Activated CD8-positive, alpha-beta memory T cell treated with anti-CD3 and anti-CD28 coated beads for 48 hours (primary cell): ENCODE results near the gene IGFBP6.
A peak's percentile ranks its signal among the peaks of the same experiment; 100 is the strongest.
"Not testable (repeated sequence)": the region's sequence is repeated elsewhere in the genome, so short reads cannot be mapped to it uniquely, and the experiment has no call there.

Source experiments
- DNase-seq, 3 experiments: peaks; one replicate each; pipeline ENCODE4 v3.0.0-alpha.2; 2020; ENCODE audit warnings: low read depth in 2 of 3, low spot score in 2 of 3

IGFBP6 gene

DNA sequence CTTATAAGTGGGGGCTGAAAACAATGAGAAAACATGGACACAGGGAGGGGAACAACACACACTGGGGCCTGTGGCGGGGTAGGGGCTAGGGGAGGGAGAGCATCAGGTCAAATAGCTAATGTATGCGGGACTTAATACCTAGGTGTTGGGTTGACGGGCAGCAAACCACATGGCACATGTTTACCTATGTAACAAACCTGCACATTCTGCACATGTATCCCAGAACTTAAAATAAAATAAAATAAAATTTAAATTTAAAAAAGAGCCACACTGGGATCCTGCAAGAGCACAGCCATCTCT, 1.9 kb upstream of the IGFBP6 start:
- DNase-seq: not testable (repeated sequence)

GRCh38 chr12:53096089-53096741, 1.3 kb upstream of the IGFBP6 start:
- no peak for DNase-seq

DNA sequence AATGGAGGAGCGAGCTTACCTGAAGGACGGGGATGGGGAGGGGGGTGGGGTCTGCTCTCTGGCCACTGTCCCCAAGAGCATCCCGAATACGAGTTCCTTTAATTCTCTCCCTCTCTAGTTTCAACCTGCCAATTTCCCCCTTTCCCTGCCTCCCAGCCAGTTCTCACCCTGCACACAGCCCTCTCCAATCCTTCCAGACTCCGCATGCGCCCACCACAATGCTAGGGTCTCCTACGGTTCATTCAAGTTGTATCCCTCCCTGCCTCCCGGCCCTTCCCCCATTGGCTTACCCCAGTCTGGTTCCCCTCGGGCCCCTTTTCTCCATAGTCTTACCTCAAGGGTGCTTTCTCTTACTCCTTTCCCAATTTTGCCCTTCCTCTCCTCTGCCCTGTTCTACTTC, 708 bp upstream of the IGFBP6 start:
- DNase-seq: no peak

- DNase-seq: no peak
Observed at GRCh38 chr12:53097207-53097563, 282 bp upstream of the IGFBP6 start.

GRCh38 chr12:53098354-53098981, 1.0 kb downstream of the IGFBP6 start:
- peak in 1 of 3 experiments; percentile 21 for DNase-seq

- DNase-seq: peak; percentile 74 to 97 (median 93)
Observed at GRCh38 chr12:53099071-53099882, 1.8 kb downstream of the IGFBP6 start.

DNA sequence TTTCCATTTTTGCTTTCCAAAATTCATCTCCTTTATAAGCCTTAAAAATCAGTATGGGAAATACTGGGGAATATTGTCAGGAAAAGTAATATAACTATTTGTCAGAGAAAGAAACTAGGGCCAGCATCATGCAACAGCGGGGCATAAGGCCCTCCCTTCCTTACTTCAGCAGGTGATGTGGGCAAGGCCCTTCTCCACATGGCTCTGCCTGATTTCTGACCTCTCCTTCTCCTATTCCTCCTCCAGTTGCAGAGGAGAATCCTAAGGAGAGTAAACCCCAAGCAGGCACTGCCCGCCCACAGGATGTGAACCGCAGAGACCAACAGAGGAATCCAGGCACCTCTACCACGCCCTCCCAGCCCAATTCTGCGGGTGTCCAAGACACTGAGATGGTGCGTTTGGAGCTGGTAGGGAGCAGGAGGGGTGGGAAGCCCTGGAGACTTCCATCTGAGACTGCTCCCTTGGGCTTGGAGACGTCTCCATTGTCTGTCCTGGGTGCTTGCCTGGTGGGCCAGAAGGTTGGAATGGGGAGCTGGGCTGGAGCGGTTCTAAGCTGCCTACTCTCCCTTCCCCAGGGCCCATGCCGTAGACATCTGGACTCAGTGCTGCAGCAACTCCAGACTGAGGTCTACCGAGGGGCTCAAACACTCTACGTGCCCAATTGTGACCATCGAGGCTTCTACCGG, 3.1 kb downstream of the IGFBP6 start:
- DNase-seq: no peak

DNA sequence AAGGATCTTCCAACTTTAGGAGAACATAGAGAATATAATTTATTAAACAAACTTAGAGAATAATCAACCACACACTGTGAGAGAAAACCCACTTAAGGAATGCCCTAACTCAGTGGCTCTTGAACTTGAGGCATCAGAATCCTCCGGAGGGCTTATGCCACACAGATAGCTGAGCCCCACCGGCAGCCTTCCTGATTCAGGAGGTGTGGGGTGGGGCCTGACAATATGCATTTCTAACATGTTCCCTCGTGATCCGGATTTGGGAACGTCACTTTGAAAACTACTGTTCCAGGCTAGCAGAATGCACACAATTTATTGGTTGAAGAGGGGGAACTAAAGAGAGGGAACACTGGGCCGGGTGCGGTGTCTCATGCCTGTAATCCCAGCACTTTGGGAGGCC, 3.8 kb downstream of the IGFBP6 start:
- no peak for DNase-seq

DNA sequence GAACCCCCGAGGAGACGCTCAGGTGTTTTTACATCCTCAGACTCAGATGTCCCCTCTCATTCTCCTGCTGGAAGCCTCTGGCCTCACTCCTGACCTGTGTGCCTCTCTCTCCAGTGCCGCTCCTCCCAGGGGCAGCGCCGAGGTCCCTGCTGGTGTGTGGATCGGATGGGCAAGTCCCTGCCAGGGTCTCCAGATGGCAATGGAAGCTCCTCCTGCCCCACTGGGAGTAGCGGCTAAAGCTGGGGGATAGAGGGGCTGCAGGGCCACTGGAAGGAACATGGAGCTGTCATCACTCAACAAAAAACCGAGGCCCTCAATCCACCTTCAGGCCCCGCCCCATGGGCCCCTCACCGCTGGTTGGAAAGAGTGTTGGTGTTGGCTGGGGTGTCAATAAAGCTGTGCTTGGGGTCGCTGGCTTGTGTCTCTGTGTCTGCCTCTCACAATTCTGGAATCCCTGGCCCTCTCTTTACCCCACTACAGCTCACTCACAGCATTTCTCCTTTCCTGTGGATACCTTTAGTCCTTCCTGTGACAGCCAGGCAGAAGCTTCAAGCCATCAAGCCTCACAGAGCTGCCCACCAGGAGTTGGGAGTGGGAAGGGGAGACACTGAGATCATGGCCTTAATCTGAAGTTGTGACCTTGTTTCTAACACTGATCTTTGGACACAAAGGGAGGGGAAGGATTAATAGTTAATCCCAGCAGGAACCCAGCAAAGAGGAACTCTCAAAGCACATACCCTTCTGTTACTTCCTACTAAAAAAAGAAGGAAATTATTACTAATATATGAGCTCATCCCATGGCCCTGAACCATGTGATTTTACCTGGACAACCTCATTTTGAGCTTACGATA, 4.7 kb downstream of the IGFBP6 start:
- no peak for DNase-seq

- peak in 1 of 3 experiments; percentile 38 for DNase-seq
Observed at GRCh38 chr12:53102883-53103807, 5.7 kb downstream of the IGFBP6 start, which contains the start of gene SOAT2. Gene SOAT2, plus strand, starts transcription at chr12:53103486. Its CDS starts 92 bp downstream, at chr12:53103578.

DNA sequence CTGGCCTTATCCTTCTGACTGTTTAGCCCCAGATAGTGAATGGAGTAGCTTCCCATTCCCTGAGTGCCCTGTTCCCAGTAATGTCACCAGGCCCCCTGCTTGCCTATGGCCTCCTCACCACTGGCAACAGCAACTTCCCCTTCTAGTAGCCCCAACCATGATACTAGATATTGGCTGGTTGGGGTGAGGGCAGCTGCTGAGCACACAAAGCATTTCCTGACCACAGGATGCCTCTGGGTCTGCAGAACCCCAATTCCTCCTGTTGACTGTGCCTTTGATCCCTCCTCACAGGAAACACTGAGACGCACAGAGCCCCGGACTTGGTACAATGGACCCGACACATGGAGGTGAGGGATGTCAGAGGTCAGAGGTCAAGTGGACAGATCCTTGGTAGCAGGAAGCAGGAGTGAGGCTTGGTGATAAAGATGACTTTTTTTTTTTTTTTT, 6.4 kb downstream of the IGFBP6 start:
- DNase-seq: no peak

DNA sequence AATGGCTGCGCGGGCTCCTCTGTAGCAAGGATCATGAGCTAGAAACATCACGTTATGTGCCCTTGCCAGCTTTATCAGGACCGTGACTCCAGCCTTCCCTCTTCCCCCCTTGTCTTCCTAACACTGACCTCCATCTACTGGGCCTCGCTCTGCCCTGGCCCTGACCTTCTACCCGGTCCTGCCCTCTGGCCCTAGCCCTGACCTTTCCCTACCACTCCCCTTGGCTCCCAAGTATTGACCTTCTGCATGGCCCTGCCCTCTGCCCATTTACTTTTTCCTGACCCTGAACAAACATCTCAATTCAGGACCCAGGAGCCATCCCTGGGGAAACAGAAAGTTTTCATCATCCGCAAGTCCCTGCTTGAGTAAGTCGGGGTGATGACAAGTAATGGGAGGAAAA, 7.8 kb downstream of the IGFBP6 start:
- DNase-seq: no peak

DNA sequence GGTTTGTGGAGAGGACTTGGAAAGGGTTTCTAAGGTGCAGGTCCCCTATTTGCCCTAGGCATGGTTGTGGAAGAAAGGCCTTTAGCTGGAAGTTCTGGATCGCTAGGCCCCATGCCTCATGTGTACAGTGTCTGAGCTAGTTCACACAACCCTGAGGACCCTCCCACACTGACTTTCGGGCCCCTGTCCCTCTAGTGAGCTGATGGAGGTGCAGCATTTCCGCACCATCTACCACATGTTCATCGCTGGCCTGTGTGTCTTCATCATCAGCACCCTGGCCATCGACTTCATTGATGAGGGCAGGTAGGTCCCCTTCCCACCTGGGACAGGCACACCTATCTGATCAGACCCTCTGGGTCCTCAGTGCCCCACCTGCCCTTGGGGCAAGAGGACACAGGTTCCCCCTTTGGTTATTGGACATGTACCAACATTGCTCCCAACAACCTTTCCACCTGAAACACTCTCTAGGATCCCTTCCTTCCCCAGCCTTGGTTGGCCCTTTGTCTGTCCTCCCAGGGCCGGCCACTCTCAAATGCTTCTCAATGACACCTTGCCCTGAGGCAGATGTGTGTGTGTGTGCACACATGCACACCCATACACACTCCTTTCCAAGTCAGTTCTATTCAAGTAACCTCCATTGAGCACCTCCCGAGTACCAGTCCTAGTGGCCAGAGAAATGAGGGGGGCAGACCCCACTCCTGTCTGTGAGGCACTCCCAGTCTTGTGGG, 8.4 kb downstream of the IGFBP6 start:
- no peak for DNase-seq

DNA sequence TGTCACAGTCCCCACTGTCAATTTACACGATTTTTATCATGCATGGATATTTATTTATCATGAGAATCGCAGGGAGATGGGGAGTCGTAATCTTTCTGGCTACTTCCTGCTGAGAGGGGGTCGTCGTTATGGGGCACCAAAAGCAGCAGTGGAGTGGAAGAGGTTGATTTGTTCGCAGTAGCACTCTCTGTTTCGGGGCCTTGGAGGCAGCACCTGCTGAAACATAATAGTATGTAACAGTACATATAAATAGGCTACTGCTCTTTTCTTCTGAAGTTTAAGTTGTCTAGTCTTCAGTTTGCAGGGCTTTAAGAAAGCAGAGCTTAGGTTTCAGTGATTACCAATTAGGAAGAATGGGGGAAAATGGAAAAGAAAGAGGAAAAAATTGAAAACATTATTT, 9.7 kb downstream of the IGFBP6 start:
- DNase-seq: no peak

DNA sequence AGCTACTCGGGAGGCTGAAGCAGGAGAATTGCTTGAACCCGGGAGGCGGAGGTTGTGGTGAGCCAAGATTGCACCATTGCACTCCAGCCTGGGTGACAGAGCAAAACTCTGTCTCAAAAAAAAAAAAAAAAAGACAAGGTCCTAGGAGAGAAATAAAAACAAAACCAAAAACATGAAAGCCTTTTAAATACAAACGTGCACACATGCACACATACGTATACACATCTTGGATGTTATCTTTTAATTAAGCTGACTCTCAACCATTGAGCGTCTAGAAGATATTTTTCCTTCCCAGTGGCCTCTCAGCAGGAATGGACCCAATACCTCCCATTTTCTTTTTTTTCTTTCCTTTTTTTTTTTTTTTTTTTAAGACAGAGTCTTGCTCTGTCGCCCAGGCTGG, 15.0 kb downstream of the IGFBP6 start:
- not testable (repeated sequence) for DNase-seq

DNA sequence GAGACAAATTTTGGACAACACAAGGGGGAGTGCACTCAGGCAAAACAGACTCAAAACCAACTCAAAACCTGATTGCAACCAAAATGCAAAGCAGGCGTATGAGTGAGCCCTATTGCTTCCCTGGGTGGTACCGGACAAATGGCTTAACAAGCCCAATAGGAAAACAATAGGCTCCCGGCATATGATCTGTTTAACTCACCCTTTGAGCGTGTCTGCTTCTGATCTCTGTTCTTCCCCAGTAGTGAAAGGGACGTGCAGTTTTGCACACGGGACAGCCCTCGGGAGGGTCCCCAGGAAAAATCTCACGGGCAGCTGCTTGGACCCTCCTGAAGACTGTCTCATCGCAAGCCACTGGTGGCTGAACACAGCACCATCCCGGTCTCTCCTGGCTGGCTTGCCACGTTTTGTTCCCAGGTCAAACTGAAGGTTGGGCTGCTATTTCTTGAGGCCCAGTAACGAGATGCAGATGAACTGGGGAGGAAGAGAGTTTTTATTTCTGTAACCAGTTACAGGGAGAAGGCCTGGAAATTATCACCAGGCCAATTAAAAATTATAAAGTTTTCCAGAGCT, 15.8 kb downstream of the IGFBP6 start:
- DNase-seq: no peak

DNA sequence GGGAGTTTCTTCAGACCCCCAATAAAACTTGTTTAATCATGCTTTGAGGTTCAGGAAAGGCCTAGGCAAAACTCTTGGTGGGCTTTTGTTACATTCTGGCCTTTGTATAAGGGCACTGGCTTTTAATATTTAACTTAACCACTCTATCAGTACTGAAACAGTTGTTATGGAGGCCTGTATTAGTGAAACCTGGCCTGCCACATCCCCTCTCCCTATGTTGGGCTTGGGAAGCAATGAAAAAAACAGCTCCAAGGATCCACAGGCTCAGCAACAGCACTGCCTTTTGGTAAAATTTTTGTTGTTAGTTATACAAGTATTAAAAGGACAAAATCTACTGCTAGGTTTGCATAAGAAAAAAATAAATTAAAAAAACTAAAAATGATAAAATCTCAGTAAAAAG, 16.5 kb downstream of the IGFBP6 start:
- no peak for DNase-seq

GRCh38 chr12:53115112-53115890, 17.8 kb downstream of the IGFBP6 start:
- DNase-seq: no peak
